ENCODE measurements around the gene HRH1. TPM values are rescaled to one million over a fixed set of nuclear protein-coding genes. Genes with fewer than 3 reads are reported as not detected.
"Not testable (repeated sequence)": the region's sequence is repeated elsewhere in the genome, so short reads cannot be mapped to it uniquely, and the experiment has no call there.

The HRH1 gene
- total and polyA plus RNA-seq, 2 donors (not counting 1 experiment from before 2014, with no cell fraction given): not detected

GRCh38 chr3:11214451-11214978 is 60.2 kb downstream of the HRH1 start:
- POLR2A ChIA-PET: no interaction called here
- H3K4me2 ChIP-seq (replicated peaks; ENCODE audit: low read depth, low read length, poor library complexity, severe bottlenecking): no peak overlapping the region
- H3K36me3 ChIP-seq (replicated peaks in 1 of 2; ENCODE audit: control extremely low read depth in 1 of 2, control insufficient read depth in 1 of 2, extremely low read depth in 1 of 2, insufficient read depth in 2 of 2, low read length in 1 of 2): no peaks in the 10 kb centered on the region
- Mint-ChIP-seq H3K27me3 (peaks cover 6% of the 10 kb centered on the region), H3K27ac (no peak overlapping the region), H3K9me3 (ENCODE audit: insufficient read depth) (no peaks in the 10 kb centered on the region), H3K4me1 (no peaks in the 10 kb centered on the region), H3K4me3 (no peak overlapping the region)
- CTCF ChIA-PET: no interaction called here
- no peak overlapping the region for H3K4me3 ChIP-seq (ENCODE audit: control extremely low read depth in 1 of 5, extremely low read depth in 1 of 5, insufficient read depth in 1 of 5, low read depth in 2 of 5, low read length in 4 of 5)
- no peaks in the 10 kb centered on the region for H3K27me3 ChIP-seq (replicated peaks in 1 of 4; ENCODE audit: control extremely low read depth in 1 of 4, control insufficient read depth in 3 of 4, insufficient read depth in 4 of 4, low read length in 3 of 4)
- WGBS (ENCODE audit: insufficient coverage): no CpG with 5 or more reads among the region's 1 CpG
- H3K27ac ChIP-seq (ENCODE audit: low read length in 2 of 2): no peak overlapping the region
- intact Hi-C loops (cut with micrococcal nuclease): no loop called here
- no peak for DNase-seq
- no peaks in the 10 kb centered on the region for H3K4me1 ChIP-seq (ENCODE audit: control insufficient read depth in 2 of 2, insufficient read depth in 2 of 2, low read length in 2 of 2)
- TF ChIP-seq CTCF (IDR thresholded peaks at IDR 0.05): no peak
- TF ChIP-seq EZH2 (IDR thresholded peaks at IDR 0.05; ENCODE audit: borderline replicate concordance, insufficient read depth, low read depth, low read length, poor library complexity, severe bottlenecking): no peak
- H2AFZ ChIP-seq (ENCODE audit: insufficient read depth, low read depth, low read length, poor library complexity, severe bottlenecking): no peak overlapping the region
- H4K20me1 ChIP-seq (ENCODE audit: control insufficient read depth, insufficient read depth, low read length, poor library complexity, severe bottlenecking): no peaks in the 10 kb centered on the region
- no peaks in the 10 kb centered on the region for H3K9me3 ChIP-seq (ENCODE audit: control extremely low read depth in 1 of 3, control insufficient read depth in 2 of 3, insufficient read depth in 1 of 3, low read length in 2 of 3)
- ATAC-seq (ENCODE audit: low read depth): no peak
- H3K79me2 ChIP-seq (ENCODE audit: control insufficient read depth, insufficient read depth, low read length): no peaks in the 10 kb centered on the region
- no peak overlapping the region for H3K9ac ChIP-seq (ENCODE audit: low read length)

GRCh38 chr3:11217370-11217769 is 63.1 kb downstream of the HRH1 start:
- ATAC-seq (ENCODE audit: low read depth); H3K27me3 ChIP-seq (replicated peaks in 1 of 4; ENCODE audit: control extremely low read depth in 1 of 4, control insufficient read depth in 3 of 4, insufficient read depth in 4 of 4, low read length in 3 of 4); H3K9me3 ChIP-seq (ENCODE audit: control extremely low read depth in 1 of 3, control insufficient read depth in 2 of 3, insufficient read depth in 1 of 3, low read length in 2 of 3); DNase-seq; POLR2A ChIA-PET; H4K20me1 ChIP-seq (ENCODE audit: control insufficient read depth, insufficient read depth, low read length, poor library complexity, severe bottlenecking); H3K79me2 ChIP-seq (ENCODE audit: control insufficient read depth, insufficient read depth, low read length); H3K27ac Mint-ChIP-seq; H3K4me1 Mint-ChIP-seq; H3K4me3 Mint-ChIP-seq; H3K9ac ChIP-seq (ENCODE audit: low read length); H3K4me1 ChIP-seq (ENCODE audit: control insufficient read depth in 2 of 2, insufficient read depth in 2 of 2, low read length in 2 of 2); H3K4me2 ChIP-seq (replicated peaks; ENCODE audit: low read depth, low read length, poor library complexity, severe bottlenecking); H3K4me3 ChIP-seq (ENCODE audit: control extremely low read depth in 1 of 5, extremely low read depth in 1 of 5, insufficient read depth in 1 of 5, low read depth in 2 of 5, low read length in 4 of 5); H3K27ac ChIP-seq (ENCODE audit: low read length in 2 of 2); H2AFZ ChIP-seq (ENCODE audit: insufficient read depth, low read depth, low read length, poor library complexity, severe bottlenecking); intact Hi-C loops (cut with micrococcal nuclease); H3K36me3 ChIP-seq (replicated peaks in 1 of 2; ENCODE audit: control extremely low read depth in 1 of 2, control insufficient read depth in 1 of 2, extremely low read depth in 1 of 2, insufficient read depth in 2 of 2, low read length in 1 of 2); H3K9me3 Mint-ChIP-seq (ENCODE audit: insufficient read depth): not testable (repeated sequence)
- H3K27me3 Mint-ChIP-seq: peaks cover 15% of the 10 kb centered on the region
- CTCF ChIA-PET: interaction anchor here (1.3 kb wide), 1 partner anchor 19 kb away, joined by 3 read pairs; no protein-coding TSS in a partner anchor
- WGBS (ENCODE audit: insufficient coverage): 82% methylated on average over 6 of the region's 6 CpGs
